COR-L47 (cell line): ENCODE measurements around the gene STAT1.

Experiments
- DNase-seq: peaks from one replicate; lab custom pipeline; 2025; lab: John Stamatoyannopoulos, UW

The STAT1 gene

DNA sequence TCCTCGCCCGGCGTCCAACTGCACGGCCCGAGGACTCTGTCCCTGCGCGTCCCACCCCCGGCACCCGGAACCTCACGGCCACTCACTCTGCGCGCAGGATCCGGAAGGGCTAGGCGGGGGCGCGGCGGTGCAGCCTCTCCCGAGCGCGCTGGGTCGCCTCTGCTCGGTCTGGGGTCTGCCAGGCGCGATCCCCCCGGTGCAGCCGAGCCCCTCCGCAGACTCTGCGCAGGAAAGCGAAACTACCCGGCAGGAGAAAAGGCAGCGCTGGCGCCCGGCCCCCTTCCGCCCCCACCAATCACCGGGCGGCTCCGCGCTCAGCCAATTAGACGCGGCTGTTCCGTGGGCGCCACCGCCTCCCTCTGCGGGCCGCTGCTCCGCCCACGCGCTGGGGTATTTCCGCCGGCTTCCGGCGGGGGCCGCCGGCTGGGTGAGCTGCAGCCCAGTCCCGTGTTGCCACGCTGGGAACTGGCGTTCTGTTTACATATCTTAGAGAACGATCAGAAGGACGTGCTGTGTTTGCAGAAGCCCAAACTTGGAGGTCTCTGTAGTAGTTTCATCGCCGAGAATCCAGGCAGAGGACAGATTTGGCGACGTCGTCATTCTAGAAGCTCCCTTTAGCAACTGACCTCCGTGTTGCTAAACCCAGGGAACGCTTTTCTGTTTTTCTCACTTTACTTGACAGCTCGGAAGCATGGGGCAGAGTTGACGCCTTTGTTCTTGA lies at the start of gene STAT1:
TSS of gene STAT1 (minus strand) at position 240 of the 721 bp plus-strand sequence. CDS start 4,168 bp downstream, outside the sequence.
- DNase-seq, result peak; percentile 91

DNA sequence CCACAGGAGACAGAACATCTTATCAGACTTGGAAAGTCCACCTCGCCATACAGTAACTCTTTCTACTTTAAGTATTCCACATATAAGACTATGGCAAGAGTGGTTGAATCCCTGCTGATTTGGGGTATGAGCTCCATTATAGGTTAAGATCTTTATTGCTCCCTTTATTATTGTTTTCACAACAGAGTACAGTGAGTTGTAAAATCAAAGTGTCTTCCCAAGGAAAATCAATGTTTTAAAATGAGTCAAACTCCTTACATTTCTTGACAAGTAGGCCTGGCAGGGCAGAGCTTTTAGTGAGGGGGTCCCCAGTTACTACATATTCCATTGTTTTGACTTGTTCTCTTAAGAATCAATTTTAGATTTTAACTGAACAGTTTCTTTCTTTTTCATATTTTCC lies 49.6 kb upstream of the STAT1 start:
- DNase-seq, result no peak

DNA sequence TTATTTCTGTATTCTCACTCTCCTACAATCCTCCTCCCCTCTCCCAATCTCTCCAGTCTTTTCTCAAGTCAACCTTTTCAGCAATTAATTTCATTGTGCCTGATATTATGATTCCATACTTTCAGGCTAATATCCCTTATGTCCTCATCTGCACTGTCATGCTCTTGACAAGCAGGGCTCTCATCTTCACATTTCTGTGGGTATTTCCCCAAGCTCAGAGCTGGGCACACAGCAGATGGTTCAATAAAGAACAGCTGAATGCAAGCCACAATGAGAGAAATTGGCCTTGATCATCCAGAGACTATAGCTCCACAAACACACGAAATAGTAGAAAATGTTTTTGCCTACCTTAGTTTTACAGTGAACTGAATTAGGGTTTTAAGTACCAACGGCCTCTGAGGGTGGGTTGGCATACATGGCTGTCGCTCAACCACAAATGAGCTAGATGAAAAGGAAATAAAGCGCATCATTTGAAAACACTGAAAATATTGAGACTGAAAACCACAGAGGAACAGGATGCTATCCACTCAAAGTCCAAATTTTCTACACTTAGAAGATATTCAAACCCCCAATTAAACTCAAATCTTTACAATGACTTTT lies 47.5 kb upstream of the STAT1 start:
- no peak for DNase-seq

DNA sequence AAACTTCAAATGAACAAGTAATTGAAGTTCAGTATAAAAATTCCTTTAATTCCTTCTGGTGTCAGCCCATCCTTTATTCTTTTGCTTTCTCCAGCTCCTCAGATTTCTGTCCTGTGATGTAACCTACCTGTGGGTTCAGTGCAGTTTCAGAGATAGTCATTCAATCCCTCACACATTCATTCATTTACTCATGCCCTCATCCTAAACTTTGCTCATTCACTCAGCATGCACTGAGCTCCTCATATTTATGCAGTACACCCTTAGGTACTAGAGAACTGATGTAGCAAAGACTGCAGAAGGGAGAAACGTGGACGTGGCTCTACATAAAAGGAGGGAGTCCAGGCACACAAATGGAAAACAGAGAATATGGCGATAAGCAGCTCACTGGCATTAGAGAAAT lies 45.3 kb upstream of the STAT1 start:
- DNase-seq, result no peak

DNA sequence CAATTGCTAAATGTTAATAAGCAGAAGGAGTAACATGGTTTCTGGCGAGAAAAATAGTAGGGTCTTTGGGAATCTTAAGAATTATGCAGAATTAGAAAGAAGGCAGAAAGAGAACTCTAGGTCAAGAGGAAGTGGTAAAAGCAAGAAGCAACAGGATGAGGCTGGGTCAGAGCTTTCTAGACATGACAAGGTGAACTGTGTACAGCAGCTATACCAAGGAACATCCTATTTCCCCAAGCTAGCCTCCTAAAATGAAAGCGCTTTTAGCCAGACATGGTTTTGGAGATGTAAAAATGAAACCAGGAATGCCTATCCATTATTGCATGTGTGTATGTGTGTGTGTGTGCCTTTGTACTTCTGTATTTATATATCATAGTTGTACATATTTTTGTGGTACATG lies 42.3 kb upstream of the STAT1 start:
- no peak for DNase-seq

DNA sequence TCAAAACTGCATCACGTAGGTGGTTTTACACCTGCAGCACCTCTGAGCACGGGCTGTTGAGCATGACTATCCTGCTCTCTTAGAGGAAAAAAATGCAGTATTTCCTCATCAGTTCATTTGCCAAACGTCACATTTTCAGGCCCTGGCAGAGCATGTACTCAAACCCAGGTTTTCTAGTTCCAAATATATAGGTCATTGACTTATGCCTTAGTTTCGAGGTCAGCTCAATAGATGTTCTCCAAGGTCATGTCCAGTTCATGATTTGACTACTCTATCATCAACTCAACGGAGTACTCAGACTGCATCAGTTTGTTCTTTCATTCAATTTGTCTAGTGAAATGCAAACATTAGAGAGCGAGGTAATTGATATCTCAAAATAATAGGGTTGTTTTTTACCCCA lies 39.3 kb upstream of the STAT1 start:
- DNase-seq, result no peak

DNA sequence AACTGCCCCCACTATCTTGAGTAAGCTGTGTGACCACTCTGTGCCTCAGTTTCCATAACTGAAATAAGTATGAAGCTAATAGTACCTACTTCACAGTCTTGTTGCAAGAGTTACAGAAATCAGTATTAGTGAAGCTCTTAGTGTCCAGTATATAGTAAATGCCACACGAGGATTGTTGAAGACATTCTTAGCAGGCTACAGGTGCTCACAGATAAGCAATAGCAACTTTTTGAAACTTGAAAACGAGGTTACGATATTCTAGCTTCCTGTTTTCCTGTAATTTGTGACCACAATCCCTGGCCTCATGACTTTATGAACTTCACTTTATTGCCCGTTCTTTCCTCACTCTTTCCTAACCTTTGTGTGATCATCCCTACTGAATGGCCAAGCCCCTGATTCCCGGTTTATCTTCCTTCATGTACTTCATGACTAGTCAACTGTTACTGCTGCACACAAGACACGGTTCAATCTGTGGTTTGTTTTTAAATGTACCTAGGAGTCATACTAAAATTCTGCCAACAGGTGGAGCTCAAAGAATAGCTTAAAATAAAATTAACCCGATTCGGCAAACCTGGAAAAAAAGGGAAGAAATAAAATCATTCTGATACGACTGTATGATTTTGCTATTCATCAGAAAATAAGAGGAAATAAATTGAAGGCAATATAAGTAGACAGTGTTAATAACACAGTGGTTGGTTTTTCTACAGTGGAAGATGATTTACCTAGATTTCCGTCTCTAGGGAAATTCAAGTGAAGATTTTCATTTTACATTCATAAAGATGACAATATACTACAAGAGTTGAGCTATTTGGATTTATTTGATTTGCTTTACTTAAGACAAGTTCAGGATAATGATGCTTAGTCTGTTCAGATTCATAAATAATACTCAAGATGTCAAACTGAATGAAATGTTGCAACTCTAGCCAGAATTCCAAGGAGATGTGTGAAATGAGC lies 38.1 kb upstream of the STAT1 start:
- peak; percentile 45 for DNase-seq

DNA sequence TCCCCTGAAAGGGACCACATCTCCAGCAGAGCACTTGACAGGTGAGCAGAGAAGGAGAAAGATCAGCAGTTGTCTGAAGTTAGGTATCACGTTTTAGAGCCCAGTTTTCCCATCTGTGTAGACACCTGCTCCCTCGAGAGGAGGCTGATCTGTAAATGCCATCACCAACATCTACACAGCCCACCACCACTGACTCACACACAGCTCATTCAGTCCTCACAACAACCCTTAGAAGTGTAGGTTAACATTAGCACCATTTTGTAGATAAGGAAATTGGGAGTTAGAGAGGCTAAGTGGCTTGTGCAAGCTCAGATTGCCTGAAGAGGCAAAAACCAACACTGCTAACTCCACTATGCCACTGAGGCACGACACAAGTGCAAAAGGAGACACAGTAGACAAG lies 37.2 kb upstream of the STAT1 start:
- no peak for DNase-seq

DNA sequence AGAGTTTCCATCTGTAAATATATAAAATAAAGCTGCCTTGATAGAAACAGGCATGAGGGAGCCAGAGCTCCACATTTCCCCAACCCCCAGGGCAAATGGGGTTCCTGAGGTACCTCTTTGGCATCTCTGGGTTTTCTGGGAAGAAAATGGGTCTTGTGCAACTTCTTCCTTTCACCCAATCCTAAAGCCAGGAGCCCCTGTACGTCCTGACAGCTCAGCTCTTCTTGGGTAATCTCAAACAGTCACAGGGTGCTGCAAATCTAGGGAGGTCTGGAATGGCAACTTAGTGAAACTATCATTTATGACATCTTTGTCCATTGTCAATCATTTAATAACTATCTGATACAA lies 36.6 kb upstream of the STAT1 start:
- no peak for DNase-seq

DNA sequence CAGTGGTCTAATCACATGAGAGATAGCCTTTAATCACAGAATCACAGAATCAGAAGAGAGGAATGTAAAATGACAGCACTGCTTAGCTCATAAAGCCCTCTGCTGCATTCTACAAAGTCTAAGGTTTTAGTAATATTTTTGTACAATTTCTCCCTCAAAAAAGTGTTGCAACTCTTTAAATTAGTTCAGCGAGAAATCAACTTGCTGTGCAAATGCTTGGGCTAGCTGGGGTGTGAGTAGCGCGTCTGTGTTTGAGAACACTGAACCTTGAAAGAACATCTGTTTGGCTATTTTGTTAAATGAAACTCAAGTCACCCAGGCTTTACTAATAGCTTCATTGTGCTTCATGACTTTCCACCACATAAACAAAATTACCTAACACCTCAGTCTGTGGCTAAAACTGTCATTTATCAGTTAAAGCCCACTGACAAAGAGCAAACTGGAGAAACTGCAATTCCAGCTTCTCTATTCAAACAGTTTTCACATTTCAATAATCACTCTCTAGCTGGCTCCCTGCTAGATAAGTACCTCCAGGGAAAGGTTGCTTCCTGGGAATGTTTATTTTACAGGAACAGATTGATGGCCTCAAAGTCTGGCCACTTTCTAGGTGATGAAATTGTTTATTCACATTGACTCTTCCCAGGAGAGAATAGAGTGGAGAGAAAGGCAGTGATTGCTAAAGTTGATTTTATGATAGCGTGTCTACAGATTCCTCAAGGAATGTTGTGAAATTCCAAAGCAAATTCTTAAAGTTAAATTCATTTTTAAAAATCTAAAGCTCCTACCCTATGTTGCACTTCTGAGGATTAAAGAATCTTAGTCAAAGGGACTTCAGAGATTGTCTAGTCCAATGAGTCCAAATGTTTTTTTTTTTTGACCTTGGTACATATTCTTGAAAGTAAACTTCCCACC lies 36.0 kb upstream of the STAT1 start:
- DNase-seq, result peak; percentile 23

DNA sequence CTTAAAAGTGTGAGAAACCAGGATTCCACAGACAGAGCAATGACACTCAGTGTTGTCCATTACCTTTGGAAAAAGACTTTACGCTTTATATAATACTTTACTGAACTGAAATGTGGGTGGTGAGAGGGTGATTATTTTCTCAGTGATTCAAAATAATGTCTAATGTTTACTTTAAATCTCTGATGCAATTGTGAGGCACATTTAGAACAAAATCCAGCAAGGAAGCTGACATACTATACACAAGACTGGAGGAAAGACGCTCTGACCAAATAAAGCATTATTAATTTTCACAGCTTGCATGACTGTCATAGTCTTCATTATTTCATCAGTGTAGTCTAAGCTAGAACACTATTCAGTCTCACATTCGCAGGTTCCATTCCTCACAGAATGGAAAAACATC lies 34.1 kb upstream of the STAT1 start:
- DNase-seq, result no peak

DNA sequence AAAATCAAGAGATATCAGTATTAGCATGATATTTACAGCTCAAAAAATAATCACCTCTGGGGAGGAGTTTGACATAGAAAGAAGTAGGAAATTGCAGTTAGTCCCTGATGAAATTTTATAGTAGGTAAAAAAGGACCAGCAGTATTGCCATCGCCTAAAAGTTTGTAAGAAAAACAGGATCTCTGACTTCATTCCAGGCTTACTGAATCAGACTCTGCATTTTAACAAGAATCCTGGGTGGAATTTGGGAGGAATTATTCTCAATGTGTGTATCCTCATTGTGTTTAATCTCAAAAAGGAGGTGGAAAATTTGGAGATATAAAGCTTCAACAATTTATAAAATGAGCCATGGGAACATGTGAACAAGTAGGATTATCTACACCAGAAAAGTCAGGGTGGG lies 31.2 kb upstream of the STAT1 start:
- DNase-seq, result no peak

DNA sequence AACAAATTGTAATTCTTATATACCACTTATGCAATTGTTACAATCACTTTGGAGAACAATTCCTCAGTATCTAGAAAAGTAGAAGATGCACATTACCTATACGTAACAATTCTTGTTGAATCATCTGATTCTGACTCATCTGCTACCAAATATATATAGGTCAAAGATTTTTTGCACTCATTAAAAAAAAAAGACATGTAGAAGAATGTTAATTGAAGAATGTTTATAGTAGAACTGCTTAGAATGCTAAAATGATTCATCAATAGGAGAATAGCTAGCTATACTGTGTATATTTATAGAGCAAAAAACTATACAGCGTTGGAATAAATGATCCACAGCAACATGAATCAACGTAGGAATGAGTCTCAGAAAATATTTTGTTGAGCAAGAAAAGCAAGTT lies 29.5 kb upstream of the STAT1 start:
- no peak for DNase-seq

DNA sequence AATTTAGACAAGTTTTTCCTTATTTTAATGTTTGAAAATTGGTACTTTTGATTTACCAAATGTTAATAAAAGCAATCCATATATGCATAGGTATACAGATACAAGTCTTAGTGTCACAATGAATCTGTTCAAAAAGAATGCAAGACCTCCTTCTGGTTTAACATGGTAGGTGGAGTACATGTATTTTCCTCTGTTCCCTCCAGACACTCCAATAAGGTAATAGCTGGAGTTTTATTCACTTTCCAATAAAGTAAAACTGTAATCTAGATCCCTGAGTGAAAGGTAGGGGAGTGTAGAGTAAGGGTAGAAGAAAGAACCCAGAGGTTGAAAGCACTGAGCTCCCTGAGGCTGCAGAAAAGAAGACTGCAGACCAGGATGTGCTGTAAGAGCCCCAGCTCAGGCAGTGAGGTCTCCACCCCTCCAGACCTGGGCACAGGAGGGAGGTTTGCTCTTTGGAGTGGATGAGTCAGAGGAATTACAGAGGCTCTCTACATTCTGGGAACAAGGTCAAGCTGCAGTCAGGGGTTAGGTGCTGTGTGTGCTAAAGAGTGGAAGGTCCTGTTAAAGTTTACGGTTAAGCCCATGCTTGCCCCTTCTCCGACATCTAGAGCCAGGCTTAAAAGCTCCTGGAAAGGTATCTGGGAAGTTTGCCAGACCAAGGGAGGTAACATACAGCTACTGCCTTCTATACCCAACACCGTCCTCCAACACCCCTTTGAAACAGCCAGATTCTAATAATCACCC lies 27.6 kb upstream of the STAT1 start:
- no peak for DNase-seq

DNA sequence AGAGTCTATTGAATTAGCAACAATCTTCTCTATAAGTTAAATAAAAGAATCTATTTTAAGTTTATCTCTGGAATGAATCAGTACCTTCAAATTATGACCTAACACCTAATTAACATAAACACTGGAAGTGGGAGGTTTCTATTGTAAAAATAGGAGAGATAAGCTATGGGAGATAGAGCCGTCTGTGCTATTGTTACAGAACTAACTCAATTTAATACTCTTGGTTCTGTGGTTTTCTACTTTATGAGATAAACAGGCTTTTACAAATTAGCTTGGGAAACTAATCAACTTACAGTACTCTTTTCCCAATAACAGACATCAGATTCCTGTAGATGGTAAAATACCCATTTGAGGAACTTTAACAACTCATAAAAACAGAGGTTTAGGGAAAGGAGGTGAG lies 25.6 kb upstream of the STAT1 start:
- no peak for DNase-seq

DNA sequence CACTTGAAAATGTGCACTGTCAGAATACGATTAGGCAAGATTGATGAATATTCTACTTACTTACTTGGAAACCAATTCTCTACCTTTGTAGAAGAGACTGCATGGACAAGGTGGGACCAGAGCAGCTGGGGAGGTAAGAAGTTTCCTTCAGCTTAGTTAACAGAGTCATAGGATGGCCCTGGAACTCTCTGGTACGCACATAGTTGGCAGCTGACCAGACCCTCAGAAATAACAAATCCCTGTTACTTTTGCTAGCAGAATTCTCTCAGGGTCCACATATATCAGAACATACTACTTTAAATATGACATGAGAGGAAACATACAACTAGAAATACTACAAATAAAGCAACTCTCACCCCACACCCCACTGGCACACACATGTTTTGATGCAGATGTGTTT lies 24.8 kb upstream of the STAT1 start:
- DNase-seq, result no peak

DNA sequence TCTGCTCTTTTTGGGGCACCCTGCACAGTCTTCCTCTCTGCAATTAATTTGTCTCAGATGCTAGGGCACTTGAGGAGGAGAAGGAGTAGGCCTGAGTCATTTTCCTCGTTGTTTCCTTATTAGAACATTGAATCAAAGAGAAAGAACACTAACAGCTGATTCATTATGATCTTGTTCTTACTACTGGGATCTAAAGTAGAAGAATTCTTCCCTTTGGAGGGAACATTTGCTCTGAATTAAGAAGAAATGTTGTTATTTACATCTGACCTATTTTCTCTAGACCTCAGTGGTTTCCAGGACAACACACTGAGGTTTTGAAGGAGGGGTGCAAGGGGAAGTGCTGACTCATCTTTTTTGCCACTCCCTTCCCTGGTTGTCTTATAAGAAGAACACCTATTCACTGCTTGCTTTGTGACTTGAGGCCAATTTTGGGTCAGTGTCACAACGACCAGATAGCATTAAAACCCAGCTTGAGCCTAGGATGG lies 24.3 kb upstream of the STAT1 start:
- DNase-seq, result no peak

DNA sequence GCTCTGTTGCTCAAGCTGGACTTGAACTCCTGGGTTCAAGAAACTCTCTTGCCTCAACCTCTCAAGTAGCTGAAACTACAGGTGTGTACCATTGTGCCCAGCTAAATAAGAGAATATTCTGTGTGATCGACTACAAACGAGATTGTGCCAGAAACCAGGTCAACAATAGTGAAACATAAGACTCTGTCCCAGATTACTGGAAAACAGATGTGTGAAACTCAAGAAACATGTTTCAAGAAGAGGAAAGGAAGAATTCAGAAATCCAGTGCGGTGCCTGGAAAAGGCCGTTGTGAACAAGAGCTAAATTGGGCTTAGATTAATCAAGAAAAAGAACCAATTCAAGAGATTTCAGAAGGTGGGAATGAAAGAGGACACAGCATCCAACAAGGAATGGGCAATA lies 23.4 kb upstream of the STAT1 start:
- DNase-seq, result no peak

DNA sequence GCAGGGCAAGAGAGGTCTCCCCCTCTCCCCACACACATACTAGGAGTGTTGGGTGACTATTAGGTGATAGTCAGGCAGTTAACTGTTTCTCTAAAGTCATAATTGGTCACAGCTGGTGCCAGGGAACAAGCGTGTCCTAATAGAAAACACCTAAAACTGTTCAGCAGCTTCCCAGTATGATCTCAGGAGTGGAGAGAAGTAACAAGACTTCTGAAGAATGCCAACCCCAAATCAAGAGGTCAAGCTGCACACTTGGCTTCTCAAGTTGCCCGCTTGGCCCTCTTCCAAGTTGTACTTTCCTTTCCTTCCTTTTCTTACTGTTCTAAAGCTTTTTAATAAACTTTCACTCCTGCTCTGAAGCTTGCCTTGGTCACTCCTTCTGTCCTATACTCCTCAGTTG lies 22.4 kb upstream of the STAT1 start:
- DNase-seq, result no peak

DNA sequence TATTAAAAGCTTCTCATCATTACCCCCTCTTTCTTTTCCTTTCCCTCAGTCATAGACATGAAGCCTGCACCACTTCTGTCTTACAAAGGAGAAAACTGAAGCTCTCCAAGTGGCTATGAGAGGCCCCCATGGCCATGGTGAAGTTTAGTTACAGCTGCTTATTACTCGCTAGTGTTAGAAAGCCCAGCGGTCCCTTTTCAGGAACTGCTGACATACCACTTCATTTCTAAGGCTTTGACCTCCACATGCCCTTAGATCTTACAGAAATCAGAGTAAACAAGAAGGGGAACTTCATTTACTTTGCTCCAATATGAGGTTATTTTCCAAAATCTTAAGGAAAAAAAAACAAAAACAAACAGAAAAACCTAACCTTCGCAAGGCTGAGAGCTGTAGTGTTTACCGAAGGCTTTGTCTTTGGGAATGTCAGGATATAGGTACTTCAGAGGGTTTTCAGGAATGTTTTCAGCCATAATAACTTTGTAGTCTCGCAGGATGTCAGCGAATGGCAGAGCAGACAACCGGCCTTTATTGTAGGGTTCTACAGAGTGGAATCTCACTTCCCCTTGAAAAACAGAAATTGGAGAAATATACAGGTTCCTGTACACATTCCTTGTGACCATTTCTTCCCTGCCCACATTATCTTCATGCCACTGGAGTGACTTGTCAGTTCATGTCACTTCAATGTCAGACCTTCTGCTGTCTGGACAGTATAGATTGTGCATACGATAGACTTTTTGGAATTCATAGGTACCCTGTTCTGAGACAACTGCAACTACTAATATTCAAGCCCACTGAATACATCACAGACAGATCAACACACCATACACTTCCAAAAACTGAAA lies 18.8 kb upstream of the STAT1 start:
- DNase-seq, result no peak
